Activated CD8-positive, alpha-beta T cell treated with anti-CD3 and anti-CD28 coated beads, Interleukin-2, amount 10 ng/mL, durations not matched to agents 7 days and 5 days (primary cell): Measurements from ENCODE around the gene HOXA3. TPM values are rescaled to one million over a fixed set of nuclear protein-coding genes. Genes with fewer than 3 reads are reported as not detected.

Source experiments
- ATAC-seq: fragments of 150-1000 bp; cut with Tn5 transposase; one replicate; pipeline ENCODE4 v1.10.0; 2021; ENCODE audit warnings: moderate library complexity
- CTCF ChIA-PET: fragments of 350-600 bp; sonication (Branson Sonifier 250); formaldehyde crosslinking; loops from one replicate; lab custom pipeline; 2021; ENCODE audit warnings: antibody characterized with exemption; lab: Charles Lee
- POLR2A ChIA-PET: fragments of 350-600 bp; sonication (Branson Sonifier 250); formaldehyde crosslinking; loops from one replicate; lab custom pipeline; 2021; ENCODE audit warnings: antibody characterized with exemption; lab: Charles Lee
- DNase-seq: peaks from one replicate; pipeline ENCODE4 v3.0.0-alpha.2; 2020
- H3K27ac Mint-ChIP-seq: one replicate; pipeline ENCODE4 v1.8.0; 2021; ENCODE audit warnings: mild to moderate bottlenecking, mixed read lengths
- H3K27me3 Mint-ChIP-seq: one replicate; pipeline ENCODE4 v1.8.0; 2021; ENCODE audit warnings: low read depth, mixed read lengths
- H3K36me3 Mint-ChIP-seq: one replicate; pipeline ENCODE4 v1.8.0; 2021; ENCODE audit warnings: low read depth, mixed read lengths
- H3K4me1 Mint-ChIP-seq: one replicate; pipeline ENCODE4 v1.8.0; 2021; ENCODE audit warnings: low read depth, mixed read lengths
- H3K4me3 Mint-ChIP-seq: one replicate; pipeline ENCODE4 v1.8.0; 2021; ENCODE audit warnings: mild to moderate bottlenecking, mixed read lengths
- H3K9me3 Mint-ChIP-seq: one replicate; pipeline ENCODE4 v1.8.0; 2022; ENCODE audit warnings: mixed read lengths; ENCODE audit not compliant: insufficient read depth
- total RNA-seq, 2 experiments: library from RNA; stranded (reverse); gene quantifications; one replicate each; pipeline ENCODE4 v1.2.3, GENCODE V29; 2021

The HOXA3 gene
- total RNA-seq, 2 experiments from 2014 or later, result not detected

DNA sequence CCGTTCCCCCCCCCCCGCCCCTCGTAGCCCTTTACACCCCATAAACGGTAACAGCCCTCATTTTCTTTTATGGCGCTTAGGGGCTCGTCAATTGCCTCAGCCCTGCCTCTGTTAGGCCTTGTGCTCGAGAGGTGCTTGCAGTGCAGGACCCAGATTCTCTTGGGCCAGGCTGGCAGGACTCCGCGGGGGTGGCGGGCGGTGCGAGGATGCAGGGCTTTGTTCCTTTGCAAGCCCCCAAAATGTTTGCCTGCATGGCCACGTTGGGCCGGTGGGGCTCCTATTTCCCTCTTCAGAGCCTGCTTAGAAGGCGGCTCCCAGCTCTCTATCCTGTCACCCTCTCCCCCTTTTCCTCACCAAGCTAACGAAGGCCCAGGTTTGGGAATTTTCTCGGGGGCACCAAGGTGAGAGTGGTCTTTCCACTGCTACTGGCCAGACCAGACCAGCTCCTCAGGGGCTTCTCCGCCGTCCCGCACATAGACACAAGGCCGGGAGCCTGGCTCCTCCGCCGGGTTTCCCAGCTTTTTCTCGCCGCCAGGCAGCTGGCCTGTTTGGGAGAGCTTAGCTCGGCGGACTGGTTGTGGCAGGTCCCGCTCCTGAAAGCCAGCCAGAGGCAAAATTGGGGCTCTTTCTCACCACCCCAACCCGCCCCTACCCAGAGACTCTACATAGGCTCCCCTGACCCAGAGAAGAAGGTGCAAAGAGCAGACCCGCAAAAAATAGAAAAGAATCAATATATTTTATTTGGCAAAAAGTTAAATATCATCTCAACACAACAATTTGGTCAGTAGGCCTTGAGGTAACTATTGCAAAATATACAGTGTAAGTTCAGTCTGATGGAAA, 9.6 kb upstream of the HOXA3 start:
- Mint-ChIP-seq H3K36me3 (peaks cover 11% of the 10 kb centered on the region), H3K27me3 (peaks cover 76% of the 10 kb centered on the region), H3K27ac (no peak overlapping the region), H3K4me1 (peaks cover 11% of the 10 kb centered on the region), H3K4me3 (no peak overlapping the region), H3K9me3 (no peaks in the 10 kb centered on the region)
- ChIA-PET POLR2A (interaction anchor here (0.7 kb wide), 1 partner anchor 11 kb away, joined by 4 read pairs; no protein-coding TSS in a partner anchor), CTCF (interaction anchor here (1.1 to 4.7 kb wide), 14 partner anchors 10 to 792 kb away, joined by 3 to 85 read pairs (median 6); partner anchors contain the start of genes HOXA13 and HOXA3)
- ATAC-seq (no peak), DNase-seq (no peak)

DNA sequence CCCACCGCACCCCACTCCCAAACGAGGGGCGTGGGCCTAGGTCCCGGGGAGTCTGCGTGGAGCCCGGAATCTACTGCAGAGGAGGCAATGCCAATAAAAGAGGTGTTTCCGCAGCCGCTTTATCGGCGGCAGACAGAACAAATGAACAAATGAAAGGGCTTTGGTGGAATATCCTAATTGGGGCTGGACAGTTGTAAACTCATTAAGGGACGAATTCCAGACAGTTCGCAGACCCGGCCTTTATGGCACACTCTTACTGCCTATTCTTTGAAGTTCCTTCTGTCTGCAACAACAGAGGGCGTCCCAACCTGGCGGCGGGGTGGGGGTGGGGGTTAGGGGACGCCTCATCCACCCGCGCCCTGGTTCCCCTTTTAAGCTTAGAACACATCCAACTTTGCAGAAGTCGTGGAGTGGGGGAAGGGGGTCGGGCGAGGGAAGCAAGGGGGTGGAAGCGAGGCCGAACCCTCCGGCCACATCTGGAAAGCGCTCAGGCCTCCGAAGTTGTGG, 8.9 kb upstream of the HOXA3 start:
- peaks cover 10% of the 10 kb centered on the region for H3K36me3 Mint-ChIP-seq
- CTCF ChIA-PET, result interaction anchor here (0.7 to 4.7 kb wide), 25 partner anchors 9 to 791 kb away, joined by 3 to 85 read pairs (median 4); partner anchors contain the start of genes HOXA3 and HOXA5
- ATAC-seq (peak; percentile 5), DNase-seq (no peak)
- peaks cover 15% of the 10 kb centered on the region for H3K4me1 Mint-ChIP-seq
- H3K9me3 Mint-ChIP-seq, result no peaks in the 10 kb centered on the region
- peak overlapping the region; percentile 65 for H3K4me3 Mint-ChIP-seq
- POLR2A ChIA-PET, result interaction anchor here (0.7 kb wide), 1 partner anchor 12 kb away, joined by 4 read pairs; no protein-coding TSS in a partner anchor
- H3K27ac Mint-ChIP-seq, result no peak overlapping the region
- peaks cover 76% of the 10 kb centered on the region for H3K27me3 Mint-ChIP-seq

DNA sequence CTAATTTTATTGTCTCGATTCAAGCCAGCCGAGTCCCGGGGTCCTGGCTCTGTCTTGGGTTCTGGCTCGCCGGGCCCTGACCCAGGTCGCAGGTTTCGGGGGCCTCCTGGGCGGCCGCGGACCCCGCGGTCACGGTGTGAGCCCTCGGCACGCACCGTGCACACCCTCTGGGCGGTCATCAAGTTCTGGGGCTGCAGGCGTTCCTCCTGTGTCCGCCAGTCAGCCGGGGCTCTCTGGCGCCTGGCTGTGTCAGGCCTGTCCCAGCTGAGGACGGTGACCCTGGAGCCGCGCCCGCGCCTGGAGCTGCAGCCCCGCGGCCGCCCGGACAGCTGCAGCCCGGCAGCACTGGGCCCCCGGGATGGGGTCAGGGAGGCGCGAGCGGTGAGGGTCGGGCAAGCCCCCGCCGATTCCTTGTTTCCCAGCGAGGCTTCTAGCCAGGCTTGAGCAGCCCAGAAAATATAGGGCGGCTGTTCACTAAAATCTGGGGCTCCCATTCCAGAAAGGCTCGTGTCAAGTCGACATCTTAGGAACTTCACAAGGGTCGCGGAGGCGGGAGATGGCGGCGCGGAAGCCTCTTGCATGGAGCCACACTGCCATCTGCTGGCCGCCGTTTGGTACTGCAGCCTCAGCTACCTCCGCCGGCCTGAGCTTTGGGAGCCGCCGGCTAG, 8.3 kb upstream of the HOXA3 start:
- Mint-ChIP-seq H3K27ac (no peak overlapping the region), H3K4me1 (peaks cover 17% of the 10 kb centered on the region), H3K4me3 (peak overlapping the region; percentile 65), H3K9me3 (no peaks in the 10 kb centered on the region), H3K36me3 (peaks cover 9% of the 10 kb centered on the region), H3K27me3 (peaks cover 77% of the 10 kb centered on the region)
- ChIA-PET CTCF (interaction anchor here (0.7 to 4.7 kb wide), 25 partner anchors 8 to 790 kb away, joined by 3 to 85 read pairs (median 4); partner anchors contain the start of genes HOXA3 and HOXA5), POLR2A (no interaction called here)
- ATAC-seq (peak; percentile 74), DNase-seq (peak; percentile 85)

DNA sequence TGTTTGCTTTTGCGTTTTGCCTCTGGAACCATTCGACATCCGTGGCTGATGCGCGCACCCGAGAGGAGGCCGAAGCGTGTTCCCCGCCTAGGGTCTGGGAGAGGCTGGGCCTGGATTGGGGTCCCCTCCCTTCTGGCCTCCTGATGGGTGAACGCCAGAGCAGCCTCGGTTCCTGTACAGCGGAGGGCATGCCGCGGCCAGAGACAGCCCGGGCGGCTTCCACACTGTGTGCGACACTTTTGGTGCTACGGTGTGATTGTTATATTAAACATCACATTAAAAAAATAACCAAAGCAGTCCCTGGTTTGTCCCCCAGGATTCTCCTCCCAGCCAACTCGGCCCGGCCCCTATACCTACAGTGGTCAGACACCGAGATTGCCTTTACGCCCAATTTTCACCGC, 7.8 kb upstream of the HOXA3 start:
- Mint-ChIP-seq H3K27me3 (peaks cover 78% of the 10 kb centered on the region), H3K27ac (no peak overlapping the region), H3K36me3 (peaks cover 10% of the 10 kb centered on the region), H3K9me3 (no peaks in the 10 kb centered on the region), H3K4me1 (peaks cover 18% of the 10 kb centered on the region), H3K4me3 (peak overlapping the region; percentile 20)
- CTCF ChIA-PET, result interaction anchor here (1.1 to 4.7 kb wide), 19 partner anchors 10 to 790 kb away, joined by 3 to 85 read pairs (median 5); partner anchors contain the start of gene HOXA5
- DNase-seq (no peak), ATAC-seq (peak; percentile 22)
- POLR2A ChIA-PET, result no interaction called here

DNA sequence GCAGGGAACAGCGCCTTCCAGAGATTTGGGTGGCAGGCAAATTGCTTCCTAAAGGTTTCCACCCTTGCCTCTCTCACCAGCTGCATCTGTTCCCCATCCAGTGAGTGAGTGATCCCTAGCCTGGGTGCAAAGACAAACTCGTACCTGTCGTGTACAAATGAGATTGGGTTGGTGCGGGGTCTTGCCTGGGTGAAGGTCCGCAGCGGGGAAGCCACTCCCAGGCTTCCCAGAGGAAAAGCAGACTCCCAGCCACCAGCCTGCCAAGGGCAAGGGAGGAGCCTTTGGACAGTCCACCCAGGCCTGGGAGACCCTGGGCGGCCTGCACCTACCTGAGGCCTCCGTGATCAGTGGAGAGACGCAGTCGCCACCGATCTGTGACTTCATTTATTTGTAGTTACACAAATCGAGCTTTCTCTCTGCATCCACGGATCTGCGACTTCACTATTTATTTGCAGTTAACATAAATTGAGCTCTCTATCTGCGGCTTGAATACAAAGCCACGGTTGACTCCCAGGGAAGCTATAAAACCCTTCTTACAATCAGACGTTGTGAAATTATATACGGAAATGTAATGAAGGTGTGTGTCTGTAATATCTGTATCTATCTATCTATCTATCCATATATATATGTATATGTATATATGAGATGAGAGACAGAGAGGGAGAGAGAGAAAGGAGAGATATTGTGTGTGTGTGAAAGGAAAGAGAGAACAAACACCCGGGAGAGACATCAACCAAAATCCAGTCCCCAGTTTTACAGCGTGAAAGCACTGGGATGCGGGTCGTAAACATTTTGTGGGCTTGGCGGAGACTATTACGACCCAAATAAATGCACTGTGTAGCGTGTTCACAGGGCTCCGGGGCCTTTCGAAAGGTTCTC, 7.1 kb upstream of the HOXA3 start:
- H3K4me3 Mint-ChIP-seq, result peak overlapping the region; percentile 20
- peaks cover 21% of the 10 kb centered on the region for H3K4me1 Mint-ChIP-seq
- POLR2A ChIA-PET, result no interaction called here

DNA sequence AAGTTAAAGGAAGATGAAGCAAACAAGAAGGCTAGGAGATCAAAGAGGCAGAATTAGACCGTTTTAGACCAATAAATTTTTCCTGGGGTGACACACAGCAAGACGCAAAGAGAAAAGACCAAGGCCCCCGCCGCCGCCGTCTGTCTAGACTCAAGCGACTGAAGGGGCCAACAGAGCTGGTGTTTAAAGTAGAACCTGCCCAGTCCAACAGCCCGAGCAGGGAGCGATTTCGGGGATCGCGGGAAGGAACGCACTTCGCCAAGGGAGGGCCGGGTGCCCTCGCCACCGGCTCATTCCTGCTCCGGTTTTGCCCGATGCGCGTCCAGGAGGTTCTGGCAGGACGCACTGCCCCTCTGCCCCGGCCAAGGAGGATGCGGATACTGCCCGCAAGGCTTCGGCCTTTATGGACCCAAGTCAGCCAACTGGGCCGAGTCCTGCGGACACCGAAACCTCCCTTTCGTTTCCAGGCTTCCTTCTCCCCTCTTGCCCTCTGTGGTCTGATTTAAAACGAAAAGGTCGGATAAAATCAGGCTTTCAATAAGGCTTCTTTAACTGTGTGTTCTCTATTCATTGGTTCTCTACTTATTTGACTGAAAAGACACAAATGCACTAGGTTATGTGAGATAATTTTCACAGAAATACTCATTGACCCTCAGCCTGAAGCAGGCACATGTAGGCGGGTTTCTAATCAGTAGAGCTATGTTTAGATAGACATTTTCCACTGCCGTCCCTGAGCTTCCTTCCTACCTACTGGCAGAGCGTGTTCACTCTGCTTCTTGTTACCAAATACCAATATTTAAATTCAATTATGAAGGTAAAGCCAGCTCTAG, 6.3 kb upstream of the HOXA3 start:
- peaks cover 10% of the 10 kb centered on the region for H3K36me3 Mint-ChIP-seq
- no peak overlapping the region for H3K27ac Mint-ChIP-seq
- H3K9me3 Mint-ChIP-seq, result no peaks in the 10 kb centered on the region
- POLR2A ChIA-PET, result no interaction called here
- CTCF ChIA-PET, result interaction anchor here (0.7 to 1.8 kb wide), 10 partner anchors 9 to 789 kb away, joined by 3 to 6 read pairs (median 4); no protein-coding TSS in a partner anchor
- ATAC-seq, result no peak
- no peak for DNase-seq
- H3K4me1 Mint-ChIP-seq, result peaks cover 23% of the 10 kb centered on the region
- peak overlapping the region; percentile 42 for H3K4me3 Mint-ChIP-seq
- H3K27me3 Mint-ChIP-seq, result peaks cover 81% of the 10 kb centered on the region

More for the DNA sequence above, 7.1 kb upstream of the HOXA3 start:
- ATAC-seq, result no peak
- no peak for DNase-seq
- H3K36me3 Mint-ChIP-seq, result peaks cover 13% of the 10 kb centered on the region
- H3K27me3 Mint-ChIP-seq, result peaks cover 80% of the 10 kb centered on the region
- CTCF ChIA-PET, result interaction anchor here (0.7 to 1.8 kb wide), 9 partner anchors 9 to 790 kb away, joined by 3 to 6 read pairs (median 3); no protein-coding TSS in a partner anchor
- no peaks in the 10 kb centered on the region for H3K9me3 Mint-ChIP-seq
- no peak overlapping the region for H3K27ac Mint-ChIP-seq

DNA sequence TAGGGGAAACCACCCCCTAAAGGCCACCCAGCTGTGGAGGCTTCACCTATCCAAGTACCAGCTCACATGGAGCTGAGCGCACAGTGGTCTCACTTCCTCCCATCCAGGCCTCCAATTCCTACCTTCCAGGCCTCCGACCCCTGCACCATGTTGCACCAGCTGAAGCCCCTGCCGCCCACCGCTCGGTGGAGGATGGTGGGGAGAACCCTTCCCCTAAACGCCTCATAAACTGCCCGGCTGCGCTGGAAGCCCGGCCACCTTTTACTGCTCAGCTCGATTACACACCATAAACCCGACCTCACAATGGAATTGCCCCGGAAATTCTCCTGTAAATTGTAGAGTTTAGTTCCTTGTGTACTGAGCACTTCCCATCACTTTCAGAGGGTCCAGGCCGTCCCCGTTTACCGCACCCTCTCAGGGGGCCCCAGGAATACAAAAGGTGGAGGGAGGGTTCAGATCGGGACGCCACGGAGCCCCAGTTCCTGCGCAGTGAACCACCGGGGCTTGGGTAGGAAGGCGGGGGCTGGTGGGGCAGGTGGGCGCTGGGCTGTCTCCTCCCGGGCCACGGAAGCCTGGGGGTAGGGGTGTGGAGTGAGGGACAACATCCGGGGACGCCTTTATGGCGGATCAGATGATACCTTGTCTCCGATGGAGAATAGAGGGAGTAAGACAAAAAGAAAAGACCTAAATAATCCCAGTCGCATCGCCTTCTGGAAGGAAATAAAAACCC, 5.5 kb upstream of the HOXA3 start:
- no peak overlapping the region for H3K27ac Mint-ChIP-seq
- no peaks in the 10 kb centered on the region for H3K9me3 Mint-ChIP-seq
- POLR2A ChIA-PET, result no interaction called here
- CTCF ChIA-PET, result interaction anchor here (0.8 to 1.8 kb wide), 5 partner anchors 22 to 788 kb away, joined by 3 to 5 read pairs (median 4); partner anchors contain the start of gene EVX1
- H3K36me3 Mint-ChIP-seq, result peaks cover 10% of the 10 kb centered on the region
- peak overlapping the region; percentile 45 for H3K4me3 Mint-ChIP-seq
- peaks cover 81% of the 10 kb centered on the region for H3K27me3 Mint-ChIP-seq
- peaks cover 23% of the 10 kb centered on the region for H3K4me1 Mint-ChIP-seq
- DNase-seq (no peak), ATAC-seq (no peak)

DNA sequence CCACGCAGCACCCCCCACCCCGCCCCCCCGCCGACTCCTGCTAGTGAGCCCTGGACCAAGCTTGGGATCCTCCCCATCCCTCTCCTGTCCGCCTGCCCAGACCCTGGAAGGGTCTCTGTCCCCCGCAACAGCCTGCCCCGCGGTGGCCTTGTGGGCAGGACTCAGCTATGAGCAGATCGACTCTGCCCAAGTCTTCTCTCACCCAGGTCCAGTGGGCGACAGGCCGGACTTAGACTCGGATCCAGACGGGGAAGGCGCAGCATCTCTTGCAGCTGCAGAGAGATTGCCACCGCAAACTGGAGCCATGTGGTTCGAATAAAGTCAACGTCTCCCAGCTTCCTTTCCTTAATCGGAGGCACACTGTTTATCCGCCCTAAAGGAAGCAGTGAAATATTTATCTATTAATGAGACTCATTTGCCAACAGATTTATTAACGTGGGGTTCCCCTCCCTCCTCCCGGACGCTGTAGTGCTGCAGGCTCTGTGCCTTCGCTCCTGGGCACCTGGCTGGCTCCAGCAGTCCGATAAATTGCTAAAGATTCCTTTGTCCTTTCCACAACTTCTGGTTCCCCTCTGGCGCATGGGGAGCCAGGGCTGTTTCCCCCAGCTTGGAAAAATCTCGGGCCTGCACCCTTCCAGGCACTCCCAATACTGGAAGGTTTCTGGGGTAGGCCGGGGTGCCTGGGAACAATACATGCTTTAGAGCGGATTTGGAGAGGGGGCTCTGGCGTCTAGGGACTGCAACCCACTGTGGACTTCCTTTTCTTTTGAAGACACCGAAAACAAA, 4.7 kb upstream of the HOXA3 start:
- peaks cover 81% of the 10 kb centered on the region for H3K27me3 Mint-ChIP-seq
- ATAC-seq, result no peak
- peak overlapping the region; percentile 45 for H3K4me3 Mint-ChIP-seq
- H3K36me3 Mint-ChIP-seq, result peaks cover 10% of the 10 kb centered on the region
- ChIA-PET POLR2A (no interaction called here), CTCF (interaction anchor here (0.8 to 1.7 kb wide), 2 partner anchors 23 to 85 kb away, joined by 3 to 4 read pairs; partner anchors contain the start of gene EVX1)
- H3K9me3 Mint-ChIP-seq, result no peaks in the 10 kb centered on the region
- H3K4me1 Mint-ChIP-seq, result peaks cover 25% of the 10 kb centered on the region
- peak overlapping the region; percentile 76 for H3K27ac Mint-ChIP-seq
- DNase-seq, result no peak

DNA sequence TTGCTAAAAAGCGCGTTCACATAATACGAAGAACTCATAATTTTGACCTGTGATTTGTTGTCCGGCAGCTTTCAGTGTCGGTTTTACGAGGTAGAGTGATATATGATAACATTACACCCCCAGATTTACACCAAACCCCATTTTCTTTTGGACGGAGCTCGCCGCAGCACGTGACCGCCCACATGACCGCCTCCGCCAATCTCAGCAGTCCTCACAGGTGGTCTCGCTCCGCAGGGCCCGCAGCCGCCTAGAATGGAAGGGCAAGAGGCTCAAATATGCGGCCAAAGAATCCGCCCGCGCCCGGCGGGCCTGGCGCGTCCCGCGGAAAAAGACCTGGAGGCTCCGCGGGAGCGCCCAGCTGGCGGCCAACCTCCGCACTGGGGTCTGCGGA, 4.1 kb upstream of the HOXA3 start, which contains the start of gene HOXA7:
Gene HOXA7 (minus strand): TSS at position 168 of the 391 bp plus-strand sequence. CDS start 130 bp downstream, at position 38.
- ChIA-PET CTCF (interaction anchor here (1.7 kb wide), 1 partner anchor 86 kb away, joined by 4 read pairs; the partner anchor contains the start of gene EVX1), POLR2A (no interaction called here)
- DNase-seq (no peak), ATAC-seq (no peak)
- Mint-ChIP-seq H3K4me1 (peaks cover 31% of the 10 kb centered on the region), H3K36me3 (peaks cover 10% of the 10 kb centered on the region), H3K27me3 (peaks cover 86% of the 10 kb centered on the region), H3K27ac (peak within 1 kb of the TSS; percentile 76), H3K4me3 (peak within 1 kb of the TSS; percentile 49), H3K9me3 (no peaks in the 10 kb centered on the region)
